Prostate gland (tissue), 2 donors: ENCODE data around the gene ASGR2.
"Not testable (repeated sequence)": the region's sequence is repeated elsewhere in the genome, so short reads cannot be mapped to it uniquely, and the experiment has no call there.

Experiments used
- CTCF ChIP-seq, 4 experiments: fragments of 200-600 bp in 2 of 4; fragments of 450-650 bp in 2 of 4; sonication (generic) in 2 of 4; IDR thresholded peaks; 1 replicate in 3 of 4; 2 replicates in 1 of 4; pipeline ENCODE4 v1.5.1; 2016 to 2019; ENCODE audit warnings: antibody characterized with exemption in 4 of 4, mild to moderate bottlenecking in 2 of 4, moderate library complexity in 2 of 4
- POLR2A ChIP-seq: fragments of 450-650 bp; IDR thresholded peaks from one replicate; pipeline ENCODE4 v1.6.1; 2016; ENCODE audit warnings: antibody characterized with exemption, mild to moderate bottlenecking

DNA sequence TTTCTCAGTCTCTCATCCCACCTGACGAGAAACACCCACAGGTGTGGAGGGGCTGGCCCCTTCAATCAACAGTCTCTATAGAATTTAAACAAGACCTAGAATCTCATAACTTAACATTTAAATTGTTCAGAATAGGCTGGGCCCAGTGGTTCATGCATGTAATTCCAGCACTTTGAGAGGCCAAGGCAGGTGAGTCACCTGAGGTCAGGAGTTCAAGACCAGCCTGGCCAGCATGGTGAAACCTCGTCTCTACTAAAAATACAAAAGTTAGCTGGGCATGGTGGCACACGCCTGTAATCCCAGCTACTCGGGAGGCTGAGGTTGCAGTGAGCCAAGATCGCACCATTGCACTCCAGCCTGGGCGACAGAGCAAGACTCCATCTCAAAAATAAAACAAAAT is 25.1 kb downstream of the ASGR2 start:
- not testable (repeated sequence) for TF ChIP-seq POLR2A; CTCF (IDR thresholded peaks at IDR 0.05)
